ENCODE results near the gene HRG.
"Not testable (repeated sequence)": the region's sequence is repeated elsewhere in the genome, so short reads cannot be mapped to it uniquely, and the experiment has no call there.

Gene HRG, protein sequence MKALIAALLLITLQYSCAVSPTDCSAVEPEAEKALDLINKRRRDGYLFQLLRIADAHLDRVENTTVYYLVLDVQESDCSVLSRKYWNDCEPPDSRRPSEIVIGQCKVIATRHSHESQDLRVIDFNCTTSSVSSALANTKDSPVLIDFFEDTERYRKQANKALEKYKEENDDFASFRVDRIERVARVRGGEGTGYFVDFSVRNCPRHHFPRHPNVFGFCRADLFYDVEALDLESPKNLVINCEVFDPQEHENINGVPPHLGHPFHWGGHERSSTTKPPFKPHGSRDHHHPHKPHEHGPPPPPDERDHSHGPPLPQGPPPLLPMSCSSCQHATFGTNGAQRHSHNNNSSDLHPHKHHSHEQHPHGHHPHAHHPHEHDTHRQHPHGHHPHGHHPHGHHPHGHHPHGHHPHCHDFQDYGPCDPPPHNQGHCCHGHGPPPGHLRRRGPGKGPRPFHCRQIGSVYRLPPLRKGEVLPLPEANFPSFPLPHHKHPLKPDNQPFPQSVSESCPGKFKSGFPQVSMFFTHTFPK
- 0 to 0.23 (median 0) reads per million in 18 experiments for total RNA-seq

DNA sequence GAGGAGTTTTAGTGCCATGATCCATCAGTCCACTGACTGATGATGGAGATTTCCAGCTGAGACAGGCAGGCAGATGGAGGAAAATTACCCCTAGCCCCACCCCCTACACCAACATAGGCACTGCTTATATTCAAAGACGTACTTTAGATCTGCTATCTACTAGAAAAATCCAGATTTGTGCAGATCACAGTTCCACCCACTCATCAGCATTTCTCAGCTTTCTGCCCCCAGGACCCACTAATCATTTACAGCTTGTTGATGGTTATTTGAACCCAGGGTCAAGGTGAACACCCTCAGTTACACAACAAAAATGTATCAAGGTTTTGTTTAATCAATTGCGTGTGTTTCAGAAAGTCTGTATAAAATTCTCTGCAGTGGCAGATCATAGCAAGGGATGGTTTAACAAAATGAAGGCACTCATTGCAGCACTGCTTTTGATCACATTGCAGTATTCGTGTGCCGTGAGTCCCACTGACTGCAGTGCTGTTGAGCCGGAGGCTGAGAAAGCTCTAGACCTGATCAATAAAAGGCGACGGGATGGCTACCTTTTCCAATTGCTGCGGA, at the start of gene HRG:
Gene HRG, plus strand, starts transcription at position 390 of the 564 bp plus-strand sequence. Its CDS starts 18 bp downstream, at position 408.
- no peak for DNase-seq

GRCh38 chr3:186616299-186616617, 49.6 kb upstream of the HRG start:
- no peak for DNase-seq

- DNase-seq = peak; percentile 72 to 86
Measured at GRCh38 chr3:186617036-186617946, 48.5 kb upstream of the HRG start.

- DNase-seq = no peak
Measured at GRCh38 chr3:186618318-186618938, 47.4 kb upstream of the HRG start.

- no peak for DNase-seq
Measured at GRCh38 chr3:186619787-186620212, 46.0 kb upstream of the HRG start.

DNA sequence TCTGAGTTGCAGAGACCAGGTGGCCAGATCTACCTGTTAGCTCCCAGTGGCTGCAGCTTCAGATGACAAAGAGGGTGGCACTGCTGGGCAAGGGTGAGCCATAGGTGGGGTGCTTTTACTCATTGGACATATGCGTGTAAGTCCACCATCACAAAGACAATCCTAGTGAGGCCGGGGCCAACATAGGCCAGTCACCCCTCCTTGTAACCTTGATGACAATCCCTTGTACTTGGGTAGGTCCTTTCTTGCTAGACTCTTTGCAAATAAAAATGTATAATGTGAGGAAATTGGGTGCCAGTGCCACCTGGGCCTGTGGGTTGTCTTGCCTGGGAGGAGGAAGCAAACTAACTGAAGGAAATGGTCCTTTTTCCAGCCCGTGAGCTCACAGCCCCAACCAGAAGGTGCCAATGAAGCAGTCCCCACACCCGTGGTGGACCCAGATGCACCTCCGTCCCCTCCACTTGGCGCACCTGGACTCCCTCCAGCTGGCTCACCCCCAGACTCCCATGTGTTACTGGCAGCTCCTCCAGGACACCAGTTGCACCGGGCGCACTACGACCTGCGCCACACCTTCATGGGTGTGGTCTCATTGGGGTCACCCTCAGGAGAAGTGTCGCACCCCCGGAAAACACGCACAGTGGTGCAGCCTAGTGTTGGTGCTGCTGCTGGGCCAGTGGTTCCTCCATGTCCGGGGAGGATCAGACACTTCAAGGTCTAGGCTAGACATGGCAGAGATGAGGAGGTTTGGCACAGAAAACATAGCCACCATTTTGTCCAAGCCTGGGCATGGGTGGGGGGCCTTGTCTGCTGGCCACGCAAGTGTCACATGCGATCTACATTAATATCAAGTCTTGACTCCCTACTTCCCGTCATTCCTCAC, 45.4 kb upstream of the HRG start:
- no peak for DNase-seq

GRCh38 chr3:186621894-186622650, 43.7 kb upstream of the HRG start:
- DNase-seq = no peak

DNA sequence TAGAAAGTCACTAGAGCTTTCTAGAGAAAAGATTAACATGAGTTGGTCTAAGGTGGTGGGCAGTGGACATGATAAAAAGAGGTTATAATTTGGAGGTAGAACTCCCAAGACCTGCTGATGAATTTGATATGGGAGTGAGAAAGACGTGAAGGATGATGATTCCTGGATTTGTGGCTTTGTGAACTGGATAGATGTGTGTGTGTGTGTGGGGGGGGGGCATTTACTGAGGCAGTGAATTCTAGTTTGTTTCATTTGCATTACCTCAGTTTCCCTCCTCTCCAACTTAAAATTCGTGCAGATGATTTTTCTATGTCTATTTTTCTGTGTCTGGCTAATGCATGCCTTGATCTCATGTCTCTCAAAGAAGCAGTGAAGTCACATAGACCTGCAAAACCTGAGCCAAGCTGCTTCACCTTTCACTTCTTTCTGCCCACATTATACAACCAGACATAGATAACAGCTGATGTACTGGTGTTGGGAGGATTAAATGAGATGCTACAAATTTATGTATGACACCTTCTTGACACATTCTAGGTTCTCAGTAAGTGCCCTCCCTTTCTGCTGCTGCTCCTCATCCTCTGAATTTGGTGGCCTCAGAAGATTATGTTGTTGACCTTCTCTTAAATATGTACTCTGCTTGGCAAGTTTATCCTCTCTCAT, 43.0 kb upstream of the HRG start:
- DNase-seq = no peak

GRCh38 chr3:186624598-186624997, 41.2 kb upstream of the HRG start:
- DNase-seq = no peak

DNA sequence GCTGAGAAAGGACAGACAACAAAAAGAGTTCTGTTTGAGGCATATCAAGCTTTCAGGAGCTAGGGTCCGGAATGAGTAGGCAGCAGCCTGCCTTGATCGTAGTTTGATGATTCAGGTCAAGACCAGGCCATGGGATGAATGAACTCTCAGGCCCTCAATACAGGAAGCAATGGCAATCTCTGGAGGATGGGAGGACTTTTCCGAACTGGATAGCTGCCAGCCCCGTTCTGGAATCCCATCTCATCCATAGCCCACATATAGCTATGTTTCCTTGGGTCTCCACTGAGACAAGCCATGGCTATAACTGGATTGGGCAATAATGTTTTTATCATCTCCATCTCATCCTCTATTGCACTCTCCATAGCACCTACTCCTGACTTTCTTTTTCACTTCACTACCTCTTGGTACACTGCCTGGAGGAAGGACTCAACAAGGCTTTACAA, 40.2 kb upstream of the HRG start:
- DNase-seq = no peak

GRCh38 chr3:186626254-186626847, 39.5 kb upstream of the HRG start:
- no peak for DNase-seq

- no peak for DNase-seq
Measured at GRCh38 chr3:186627852-186628414, 37.9 kb upstream of the HRG start.

DNA sequence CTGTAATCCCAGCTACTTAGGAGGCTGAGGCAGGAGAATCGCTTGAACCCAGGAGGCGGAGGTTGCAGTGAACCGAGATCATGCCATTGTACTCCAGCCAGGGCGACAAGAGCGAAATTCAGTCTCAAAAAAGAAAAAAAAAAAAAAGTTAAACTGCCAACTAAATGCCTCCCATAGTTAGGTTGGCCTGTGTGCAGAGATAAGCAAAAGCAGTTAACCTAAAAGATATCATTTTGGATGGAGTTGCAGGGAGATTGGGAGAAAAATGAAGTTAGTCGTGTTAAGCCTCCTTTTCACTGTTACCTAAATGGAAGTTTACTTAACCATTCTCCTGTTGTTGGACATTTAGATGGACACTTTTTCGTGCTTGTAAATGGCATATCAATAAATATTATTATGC, 37.1 kb upstream of the HRG start:
- no peak for DNase-seq

DNA sequence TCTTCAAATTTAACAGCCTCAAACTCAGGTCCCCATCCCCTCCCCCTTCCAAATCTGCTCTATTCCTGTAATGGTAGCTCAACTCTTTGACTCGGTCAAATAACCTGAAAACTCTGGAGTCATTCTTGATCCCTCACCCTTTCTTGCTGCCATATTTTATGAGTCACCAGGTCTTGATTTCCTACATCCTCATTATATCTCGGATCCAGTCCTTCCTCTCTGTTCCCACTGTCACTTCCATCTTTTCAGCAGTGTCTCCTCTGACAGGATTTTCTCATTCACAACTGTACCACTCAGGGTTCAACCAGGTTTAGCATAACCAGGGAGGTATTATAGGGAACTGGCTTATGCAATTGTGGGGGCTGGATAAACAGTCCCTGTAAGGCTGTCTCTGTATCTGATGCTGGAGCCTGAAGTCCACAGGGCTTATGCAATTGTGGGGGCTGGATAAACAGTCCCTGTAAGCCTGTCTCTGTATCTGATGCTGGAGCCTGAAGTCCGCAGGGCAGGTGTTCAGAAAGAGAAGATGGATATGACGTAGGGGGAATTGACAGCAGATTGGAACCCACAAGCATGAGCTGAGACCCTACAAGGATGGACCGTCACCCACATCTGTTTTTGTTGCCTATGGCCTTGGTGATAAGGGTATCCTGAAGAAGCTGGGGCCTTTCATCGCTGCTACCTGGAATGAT, 34.7 kb upstream of the HRG start:
- no peak for DNase-seq

GRCh38 chr3:186633481-186633880, 32.3 kb upstream of the HRG start:
- no peak for DNase-seq

- DNase-seq = not testable (repeated sequence)
Measured at GRCh38 chr3:186634207-186634606, 31.6 kb upstream of the HRG start.

- DNase-seq = no peak
Measured at GRCh38 chr3:186635532-186635931, 30.3 kb upstream of the HRG start.

GRCh38 chr3:186636536-186636935, 29.3 kb upstream of the HRG start:
- no peak for DNase-seq

DNA sequence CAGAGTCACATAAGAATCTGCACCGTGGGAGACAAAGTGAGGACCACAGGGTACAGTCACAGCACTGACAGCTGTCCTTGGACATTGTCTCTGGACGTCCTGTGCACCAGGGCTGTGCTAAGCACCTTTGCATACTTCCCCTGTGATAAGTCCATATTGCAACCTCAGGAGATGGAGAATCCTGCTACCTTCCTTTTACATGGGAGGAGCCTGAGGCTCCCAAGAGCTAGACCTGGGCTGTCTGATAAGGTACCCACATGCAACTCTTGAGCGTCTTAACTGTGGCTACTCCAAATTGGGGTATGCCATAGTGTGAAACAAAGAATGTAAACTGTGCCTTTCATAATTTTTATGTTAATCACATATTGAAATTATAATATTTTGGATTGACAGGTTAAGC, 28.1 kb upstream of the HRG start:
- no peak for DNase-seq
